Gastrocnemius medialis (tissue), 4 donors: ENCODE measurements around the gene ITGB7. TPM values are rescaled to one million over a fixed set of nuclear protein-coding genes. Genes with fewer than 3 reads are reported as not detected.
"Not testable (repeated sequence)": the region's sequence is repeated elsewhere in the genome, so short reads cannot be mapped to it uniquely, and the experiment has no call there.

Source experiments
- ATAC-seq, 2 donors: fragments of 150-250 bp; one replicate each; pipeline ENCODE4 v1.9.1; 2016
- DNase-seq, 2 donors: peaks; one replicate each; pipeline ENCODE4 v3.0.0-alpha.2; 2019
- H3K27ac ChIP-seq, 4 donors: fragments of 200-600 bp; sonication (generic); 1 replicate in 1 of 4; 2 replicates in 3 of 4; pipeline ENCODE4 v1.5.1; 2016 to 2018; ENCODE audit warnings: mild to moderate bottlenecking in 2 of 4, moderate library complexity in 1 of 4
- H3K27me3 ChIP-seq, 3 donors: fragments of 200-600 bp; sonication (generic) in 2 of 3; 1 replicate in 1 of 3; 2 replicates in 2 of 3; pipeline versions ENCODE4 v1.5.1 to v1.6.0; 2016 to 2019; ENCODE audit warnings: mild to moderate bottlenecking in 1 of 3, moderate library complexity in 1 of 3
- H3K36me3 ChIP-seq, 2 donors: fragments of 200-600 bp; sonication (generic) in 1 of 2; one replicate each; pipeline ENCODE4 v1.5.1; 2017 to 2018
- H3K4me1 ChIP-seq, 2 donors: fragments of 200-600 bp; sonication (generic) in 1 of 2; one replicate each; pipeline ENCODE4 v1.5.1; 2016 to 2017; ENCODE audit warnings: mild to moderate bottlenecking in 2 of 2
- H3K4me3 ChIP-seq, 4 donors: fragments of 200-600 bp; sonication (generic) in 3 of 4; 1 replicate in 1 of 4; 2 replicates in 3 of 4; pipeline ENCODE4 v1.5.1; 2016 to 2019; ENCODE audit warnings: mild to moderate bottlenecking in 2 of 4
- H3K9me3 ChIP-seq, 3 donors: fragments of 200-600 bp; sonication (generic) in 2 of 3; 1 replicate in 1 of 3; 2 replicates in 2 of 3; pipeline ENCODE4 v1.5.1; 2016 to 2019
- CTCF ChIP-seq, 5 experiments: fragments of 450-650 bp in 3 of 5; fragments of 200-600 bp in 2 of 5; sonication (generic) in 2 of 5; IDR thresholded peaks in 4 of 5; conservative IDR thresholded peaks in 1 of 5; 1 replicate in 4 of 5; 2 replicates in 1 of 5; pipeline ENCODE4 v1.5.1; 2016 to 2019; ENCODE audit warnings: antibody characterized with exemption in 5 of 5, mild to moderate bottlenecking in 3 of 5, moderate library complexity in 3 of 5
- POLR2A ChIP-seq, 2 donors: fragments of 450-650 bp; IDR thresholded peaks; one replicate each; pipeline ENCODE4 v1.6.1; 2017; ENCODE audit warnings: antibody characterized with exemption in 2 of 2, mild to moderate bottlenecking in 2 of 2, moderate library complexity in 2 of 2
- in situ Hi-C, 4 donors: fragments of 200-750 bp; cut with MboI; loops; one replicate each; pipeline versions ENCODE4 v1.15.0 to v1.8.0; 2017; ENCODE audit warnings: low sequenced_read_pairs in 4 of 4
- intact Hi-C: fragments of 100-400 bp; cut with DNase I; formaldehyde crosslinking; loops from one replicate; pipeline ENCODE4 v1.15.1; 2023; ENCODE audit warnings: low total_unique reads
- total RNA-seq, 4 donors: library from RNA; depleted of rRNA; stranded (reverse); fragments of >200 nt; gene quantifications; one replicate each; pipeline versions ENCODE4 v1.1.0 to v1.2.3, GENCODE V29; 2016

Gene ITGB7
- total RNA-seq, 4 donors from 2014 or later: 0.73 to 0.81 TPM; not detected in 2

GRCh38 chr12:53166837-53167236 is 40.2 kb downstream of the ITGB7 start:
- intact Hi-C loops (no loop called here), in situ Hi-C loops (no loop called here)
- H3K4me3 ChIP-seq: no peak overlapping the region
- H3K9me3 ChIP-seq: no peaks in the 10 kb centered on the region
- no peaks in the 10 kb centered on the region for H3K4me1 ChIP-seq
- H3K36me3 ChIP-seq: no peaks in the 10 kb centered on the region
- no peak for TF ChIP-seq POLR2A (IDR thresholded peaks at IDR 0.05)
- no peak for TF ChIP-seq CTCF (IDR thresholded peaks at IDR 0.05 in 4 of 5, conservative IDR thresholded peaks at IDR 0.05 in 1 of 5)
- no peak for ATAC-seq
- DNase-seq: no peak
- no peaks in the 10 kb centered on the region for H3K27me3 ChIP-seq
- H3K27ac ChIP-seq: no peak overlapping the region

- intact Hi-C loops: not testable (repeated sequence)
Observed at GRCh38 chr12:53163008-53163407, 44.0 kb downstream of the ITGB7 start.

GRCh38 chr12:53161119-53161911 is 45.7 kb downstream of the ITGB7 start:
- Histone ChIP-seq H3K9me3 (no peaks in the 10 kb centered on the region), H3K4me3 (no peak overlapping the region), H3K27me3 (no peaks in the 10 kb centered on the region), H3K27ac (no peak overlapping the region), H3K4me1 (no peaks in the 10 kb centered on the region), H3K36me3 (peaks cover 0 to 8% of the 10 kb centered on the region in 2 donors)
- DNase-seq (no peak), ATAC-seq (no peak)
- intact Hi-C loops (no loop called here), in situ Hi-C loops (no loop called here)
- TF ChIP-seq CTCF (IDR thresholded peaks at IDR 0.05 in 4 of 5, conservative IDR thresholded peaks at IDR 0.05 in 1 of 5) (no peak), POLR2A (IDR thresholded peaks at IDR 0.05) (no peak)

More at GRCh38 chr12:53163008-53163407, 44.0 kb downstream of the ITGB7 start:
- H3K27me3 ChIP-seq, H3K4me1 ChIP-seq, in situ Hi-C loops, DNase-seq, H3K27ac ChIP-seq, H3K9me3 ChIP-seq, H3K36me3 ChIP-seq, H3K4me3 ChIP-seq, ATAC-seq: not testable (repeated sequence)

- peaks cover 0 to 4% of the 10 kb centered on the region in 2 donors for H3K4me1 ChIP-seq
- intact Hi-C loops: no loop called here
- in situ Hi-C loops: no loop called here
- DNase-seq: no peak
- ATAC-seq: no peak
- TF ChIP-seq POLR2A (IDR thresholded peaks at IDR 0.05): no peak
- TF ChIP-seq CTCF (IDR thresholded peaks at IDR 0.05 in 4 of 5, conservative IDR thresholded peaks at IDR 0.05 in 1 of 5): no peak
- no peaks in the 10 kb centered on the region for H3K9me3 ChIP-seq
- no peak overlapping the region for H3K4me3 ChIP-seq
- H3K36me3 ChIP-seq: peaks cover 0 to 8% of the 10 kb centered on the region in 2 donors
- no peak overlapping the region for H3K27ac ChIP-seq
- H3K27me3 ChIP-seq: no peaks in the 10 kb centered on the region
Observed at GRCh38 chr12:53160673-53161072, 46.4 kb downstream of the ITGB7 start.

GRCh38 chr12:53160000-53160399 is 47.1 kb downstream of the ITGB7 start:
- H3K4me1 ChIP-seq: peaks cover 4 to 9% of the 10 kb centered on the region in 2 donors
- no peaks in the 10 kb centered on the region for H3K27me3 ChIP-seq
- peaks cover 0 to 8% of the 10 kb centered on the region in 2 donors for H3K36me3 ChIP-seq
- no peak for DNase-seq
- intact Hi-C loops (loop anchor here (1.0 kb wide), 1 partner anchor 37 kb away; no protein-coding TSS in a partner anchor), in situ Hi-C loops (no loop called here)
- H3K27ac ChIP-seq: no peak overlapping the region
- ATAC-seq: no peak
- no peak overlapping the region for H3K4me3 ChIP-seq
- no peaks in the 10 kb centered on the region for H3K9me3 ChIP-seq
- TF ChIP-seq CTCF (IDR thresholded peaks at IDR 0.05 in 4 of 5, conservative IDR thresholded peaks at IDR 0.05 in 1 of 5) (no peak), POLR2A (IDR thresholded peaks at IDR 0.05) (no peak)
